HCT116 (cell line): Measurements from ENCODE around the gene MYLIP. TPM values are rescaled to one million over a fixed set of nuclear protein-coding genes. Genes with fewer than 3 reads are reported as not detected.

Experiments
- ATAC-seq: fragments of 200-7000 bp; cut with Tn5 transposase; 2 replicates; pipeline ENCODE4 v1.9.1; 2020; ENCODE audit warnings: mild to moderate bottlenecking, moderate library complexity
- BruUV-seq: library from RNA; stranded (reverse); fragments of 400-500 nt; replicated peaks from 2 replicates; lab custom pipeline; 2021; lab: Mats Ljungman, UMichigan
- CTCF ChIA-PET: fragments of 300-600 bp; sonication (Branson Sonifier 250); formaldehyde crosslinking; loops from one replicate; lab custom pipeline; 2021; ENCODE audit warnings: antibody characterized with exemption; lab: Charles Lee
- POLR2A ChIA-PET: fragments of 300-600, 350-600 bp; sonication (Branson Sonifier 250); formaldehyde crosslinking; loops from one replicate; lab custom pipeline; 2021; ENCODE audit warnings: antibody characterized with exemption; lab: Charles Lee
- RAD21 ChIA-PET, 2 experiments: fragments of 300-600 bp; sonication (Branson Sonifier 250); formaldehyde crosslinking; loops; one replicate each; lab custom pipeline; 2023; ENCODE audit warnings: low total read pairs in 2 of 2; ENCODE audit not compliant: uncharacterized antibody in 2 of 2, unreplicated experiment in 2 of 2, low non-redundant PET in 1 of 2; lab: Charles Lee
- DNase-seq: peaks from one replicate; pipeline ENCODE4 v3.0.0-alpha.2; 2010; ENCODE audit warnings: low read depth, low spot score
- H2AFZ ChIP-seq: fragments of 200-600 bp; shearing (Covaris generic), sonication (generic); 2 replicates; pipeline ENCODE4 v1.6.1; 2017; ENCODE audit warnings: low read depth, mixed run types, mixed read lengths, antibody characterized with exemption, low read length; ENCODE audit not compliant: poor library complexity, severe bottlenecking
- H3K27ac ChIP-seq: 2 replicates; pipeline ENCODE4 v1.5.1; 2012; ENCODE audit warnings: low read depth, low read length
- H3K27me3 ChIP-seq: fragments of 200-600 bp; sonication (generic); 2 replicates; pipeline ENCODE4 v1.6.1; 2016; ENCODE audit warnings: mixed run types, low read length, mixed read lengths; ENCODE audit not compliant: insufficient read depth
- H3K36me3 ChIP-seq, 2 experiments: fragments of 200-500 bp in 1 of 2; fragments of 200-600 bp in 1 of 2; sonication (Bioruptor generic) in 1 of 2; sonication (generic) in 1 of 2; 2 replicates each; pipeline versions ENCODE4 v1.5.1 to v1.6.1; 2014 to 2016; ENCODE audit warnings: low read length in 2 of 2, inconsistent platforms in 1 of 2, mixed read lengths in 1 of 2, mixed run types in 1 of 2; ENCODE audit not compliant: insufficient read depth in 2 of 2, control insufficient read depth in 1 of 2
- H3K4me1 ChIP-seq, 2 experiments: fragments of 200-600 bp in 1 of 2; sonication (generic) in 1 of 2; 2 replicates each; pipeline versions ENCODE4 v1.5.1 to v1.6.1; 2012 to 2017; ENCODE audit warnings: low read length in 2 of 2, inconsistent platforms in 1 of 2, mild to moderate bottlenecking in 1 of 2, mixed read lengths in 1 of 2, mixed run types in 1 of 2, moderate library complexity in 1 of 2; ENCODE audit not compliant: insufficient read depth in 2 of 2, control insufficient read depth in 1 of 2
- H3K4me2 ChIP-seq: fragments of 200-600 bp; sonication (generic); 2 replicates; pipeline ENCODE4 v1.6.1; 2017; ENCODE audit warnings: mixed run types, low read length, mixed read lengths
- H3K4me3 ChIP-seq, 2 experiments: fragments of 200-600 bp in 1 of 2; sonication (generic) in 1 of 2; replicated peaks in 1 of 2; 2 replicates each; pipeline ENCODE4 v1.5.1; 2011 to 2016; ENCODE audit warnings: low read length in 2 of 2, control low read depth in 1 of 2, low read depth in 1 of 2, mild to moderate bottlenecking in 1 of 2, mixed read lengths in 1 of 2, mixed run types in 1 of 2
- H3K79me2 ChIP-seq: fragments of 200-600 bp; sonication (generic); 2 replicates; pipeline ENCODE4 v1.6.1; 2017; ENCODE audit warnings: mild to moderate bottlenecking, mixed run types, low read length, moderate library complexity, mixed read lengths; ENCODE audit not compliant: insufficient read depth
- H3K9ac ChIP-seq: fragments of 200-600 bp; sonication (generic); 2 replicates; pipeline ENCODE4 v1.6.1; 2016; ENCODE audit warnings: low read length, mixed read lengths
- H3K9me2 ChIP-seq: fragments of 200-600 bp; sonication (generic), shearing (Covaris generic); 2 replicates; pipeline ENCODE4 v1.6.1; 2017; ENCODE audit warnings: mixed run types, mild to moderate bottlenecking, moderate library complexity; ENCODE audit not compliant: insufficient read depth
- H3K9me3 ChIP-seq, 2 experiments: fragments of 200-500 bp in 1 of 2; fragments of 200-600 bp in 1 of 2; sonication (Bioruptor generic) in 1 of 2; sonication (generic) in 1 of 2; 2 replicates each; pipeline ENCODE4 v1.6.1; 2014 to 2017; ENCODE audit warnings: low read length in 2 of 2, mixed read lengths in 2 of 2, inconsistent platforms in 1 of 2, low read depth in 1 of 2, mild to moderate bottlenecking in 1 of 2, mixed run types in 1 of 2, moderate library complexity in 1 of 2; ENCODE audit not compliant: control insufficient read depth in 1 of 2, insufficient read depth in 1 of 2
- H4K20me1 ChIP-seq: fragments of 200-600 bp; sonication (generic), shearing (Covaris generic); 2 replicates; pipeline ENCODE4 v1.6.1; 2017; ENCODE audit warnings: mixed run types, mild to moderate bottlenecking, moderate library complexity; ENCODE audit not compliant: insufficient read depth
- CBX3 ChIP-seq: IDR thresholded peaks from 2 replicates; pipeline ENCODE4 v1.6.1; 2012; ENCODE audit warnings: low read depth
- EGR1 ChIP-seq: IDR thresholded peaks from 2 replicates; pipeline ENCODE4 v1.6.1; 2012; ENCODE audit warnings: low read depth
- EZH2 ChIP-seq: fragments of 200-600 bp; sonication (generic); IDR thresholded peaks from 2 replicates; pipeline ENCODE4 v1.6.1; 2017; ENCODE audit warnings: antibody characterized with exemption, mixed run types
- EZH2phosphoT487 ChIP-seq: fragments of 200-600 bp; IDR thresholded peaks from 2 replicates; pipeline ENCODE4 v1.6.1; 2018; ENCODE audit warnings: antibody characterized with exemption, borderline replicate concordance
- FOSL1 ChIP-seq: IDR thresholded peaks from 2 replicates; pipeline ENCODE4 v1.6.1; 2012; ENCODE audit warnings: low read depth
- JUND ChIP-seq: IDR thresholded peaks from 2 replicates; pipeline ENCODE4 v1.6.1; 2012
- POLR2AphosphoS5 ChIP-seq: IDR thresholded peaks from 2 replicates; pipeline ENCODE4 v1.6.1; 2011; ENCODE audit warnings: mild to moderate bottlenecking, low read depth, low read length, moderate library complexity
- SIN3A ChIP-seq: IDR thresholded peaks from 2 replicates; pipeline ENCODE4 v1.6.1; 2012; ENCODE audit warnings: low read depth
- SP1 ChIP-seq: IDR thresholded peaks from 2 replicates; pipeline ENCODE4 v1.6.1; 2012; ENCODE audit warnings: low read depth
- YY1 ChIP-seq: IDR thresholded peaks from 2 replicates; pipeline ENCODE4 v1.6.1; 2011; ENCODE audit warnings: low read length, low read depth, moderate library complexity, mild to moderate bottlenecking; ENCODE audit not compliant: insufficient replicate concordance; ENCODE audit errors: extremely low read depth
- ZFX ChIP-seq: fragments of 450-650 bp; IDR thresholded peaks from 2 replicates; pipeline ENCODE4 v1.6.1; 2017
- intact Hi-C: fragments of 100-400 bp; cut with micrococcal nuclease; formaldehyde crosslinking; loops from 2 replicates; pipeline ENCODE4 v1.10.0; 2022
- total RNA-seq: library from RNA; stranded (reverse); gene quantifications from one replicate; pipeline ENCODE4 v1.2.1, GENCODE V29; 2021; ENCODE audit not compliant: unreplicated experiment
- TF ChIP-seq, protein P1 (sequence below): IDR thresholded peaks from 2 replicates; pipeline ENCODE4 v1.6.1; 2012
- TF ChIP-seq, protein P2 (sequence below), 3 experiments: fragments of 200-600 bp in 1 of 3; sonication (generic) in 1 of 3; IDR thresholded peaks in 2 of 3; conservative IDR thresholded peaks in 1 of 3; 2 replicates each; pipeline ENCODE4 v1.5.1; 2012 to 2017; ENCODE audit warnings: low read depth in 2 of 3, low read length in 2 of 3, antibody characterized with exemption in 1 of 3, borderline replicate concordance in 1 of 3, control low read depth in 1 of 3, mild to moderate bottlenecking in 1 of 3, mixed read lengths in 1 of 3, mixed run types in 1 of 3, moderate library complexity in 1 of 3; ENCODE audit not compliant: insufficient read depth in 1 of 3
- TF ChIP-seq, protein P3 (sequence below): IDR thresholded peaks from 2 replicates; pipeline ENCODE4 v1.6.1; 2011; ENCODE audit warnings: mild to moderate bottlenecking, low read length, moderate library complexity; ENCODE audit not compliant: insufficient replicate concordance; ENCODE audit errors: extremely low read depth

Gene MYLIP
- total RNA-seq, 1 experiment from 2014 or later: 10.6 TPM

DNA sequence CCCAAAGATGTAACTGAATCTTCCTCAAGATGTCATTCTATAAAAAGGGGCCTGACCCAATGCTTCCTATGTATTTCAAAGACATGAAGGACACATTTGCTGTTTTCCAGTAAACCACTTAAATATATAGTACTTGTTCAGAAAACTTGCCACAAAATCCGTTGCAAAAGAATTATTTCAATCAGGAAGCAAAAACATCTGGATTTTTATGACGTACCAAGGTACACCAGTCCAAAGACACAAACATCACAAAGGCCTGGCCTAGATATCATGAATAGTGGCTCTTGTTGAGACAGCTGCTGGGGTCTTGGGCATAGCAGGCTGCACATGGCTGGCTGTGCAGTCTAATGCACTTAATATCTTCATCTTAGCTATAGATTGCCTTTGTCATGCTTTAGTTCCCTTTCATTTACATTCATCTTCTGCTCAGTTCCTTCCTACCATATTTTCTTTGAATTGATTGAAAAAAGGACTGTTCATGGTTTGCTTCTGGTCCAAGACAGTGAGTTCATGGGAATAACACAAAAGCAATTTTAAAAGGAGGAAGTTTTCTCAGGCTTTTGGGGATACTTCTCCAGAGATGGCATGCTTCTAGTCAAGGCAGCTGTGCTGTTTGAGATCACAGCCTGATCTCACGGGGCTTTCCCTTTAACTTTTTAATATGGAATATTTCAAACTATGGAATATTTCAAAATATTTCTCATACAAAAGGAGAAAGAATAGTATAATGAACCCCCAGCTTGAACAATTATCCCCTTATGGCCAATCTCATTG is 44.5 kb downstream of the MYLIP start:
- Histone ChIP-seq H3K4me3 (no peak overlapping the region), H3K9ac (no peak overlapping the region), H3K9me3 (no peaks in the 10 kb centered on the region), H3K4me2 (no peak overlapping the region), H3K36me3 (no peaks in the 10 kb centered on the region), H3K27me3 (peaks cover 9% of the 10 kb centered on the region; the same call in 1 of the 2 replicates), H3K9me2 (no peaks in the 10 kb centered on the region), H2AFZ (no peak overlapping the region), H4K20me1 (no peaks in the 10 kb centered on the region), H3K27ac (no peak overlapping the region), H3K79me2 (no peaks in the 10 kb centered on the region), H3K4me1 (no peaks in the 10 kb centered on the region)
- intact Hi-C loops: no loop called here
- BruUV-seq: no TSS peak
- CTCF ChIA-PET: interaction anchor here (1.5 kb wide), 1 partner anchor 10 kb away, joined by 3 read pairs; no protein-coding TSS in a partner anchor
- POLR2A ChIA-PET: no interaction called here
- no peak for ATAC-seq
- RAD21 ChIA-PET: no interaction called here
- no peak for DNase-seq
- no peak for TF ChIP-seq CBX3
- no peak for TF ChIP-seq SIN3A
- TF ChIP-seq, protein P1, sequence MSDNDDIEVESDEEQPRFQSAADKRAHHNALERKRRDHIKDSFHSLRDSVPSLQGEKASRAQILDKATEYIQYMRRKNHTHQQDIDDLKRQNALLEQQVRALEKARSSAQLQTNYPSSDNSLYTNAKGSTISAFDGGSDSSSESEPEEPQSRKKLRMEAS: no peak
- no peak for TF ChIP-seq SP1
- TF ChIP-seq, protein P2, sequence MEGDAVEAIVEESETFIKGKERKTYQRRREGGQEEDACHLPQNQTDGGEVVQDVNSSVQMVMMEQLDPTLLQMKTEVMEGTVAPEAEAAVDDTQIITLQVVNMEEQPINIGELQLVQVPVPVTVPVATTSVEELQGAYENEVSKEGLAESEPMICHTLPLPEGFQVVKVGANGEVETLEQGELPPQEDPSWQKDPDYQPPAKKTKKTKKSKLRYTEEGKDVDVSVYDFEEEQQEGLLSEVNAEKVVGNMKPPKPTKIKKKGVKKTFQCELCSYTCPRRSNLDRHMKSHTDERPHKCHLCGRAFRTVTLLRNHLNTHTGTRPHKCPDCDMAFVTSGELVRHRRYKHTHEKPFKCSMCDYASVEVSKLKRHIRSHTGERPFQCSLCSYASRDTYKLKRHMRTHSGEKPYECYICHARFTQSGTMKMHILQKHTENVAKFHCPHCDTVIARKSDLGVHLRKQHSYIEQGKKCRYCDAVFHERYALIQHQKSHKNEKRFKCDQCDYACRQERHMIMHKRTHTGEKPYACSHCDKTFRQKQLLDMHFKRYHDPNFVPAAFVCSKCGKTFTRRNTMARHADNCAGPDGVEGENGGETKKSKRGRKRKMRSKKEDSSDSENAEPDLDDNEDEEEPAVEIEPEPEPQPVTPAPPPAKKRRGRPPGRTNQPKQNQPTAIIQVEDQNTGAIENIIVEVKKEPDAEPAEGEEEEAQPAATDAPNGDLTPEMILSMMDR (IDR thresholded peaks at IDR 0.05 in 2 of 3, conservative IDR thresholded peaks at IDR 0.05 in 1 of 3; ENCODE audit: borderline replicate concordance in 1 of 3, insufficient read depth in 1 of 3, low read depth in 2 of 3, low read length in 2 of 3): no peak
- TF ChIP-seq EZH2: no peak
- TF ChIP-seq FOSL1: no peak
- no peak for TF ChIP-seq ZFX
- TF ChIP-seq EZH2phosphoT487: no peak
- TF ChIP-seq EGR1: no peak
- TF ChIP-seq JUND: no peak
- TF ChIP-seq, protein P3, sequence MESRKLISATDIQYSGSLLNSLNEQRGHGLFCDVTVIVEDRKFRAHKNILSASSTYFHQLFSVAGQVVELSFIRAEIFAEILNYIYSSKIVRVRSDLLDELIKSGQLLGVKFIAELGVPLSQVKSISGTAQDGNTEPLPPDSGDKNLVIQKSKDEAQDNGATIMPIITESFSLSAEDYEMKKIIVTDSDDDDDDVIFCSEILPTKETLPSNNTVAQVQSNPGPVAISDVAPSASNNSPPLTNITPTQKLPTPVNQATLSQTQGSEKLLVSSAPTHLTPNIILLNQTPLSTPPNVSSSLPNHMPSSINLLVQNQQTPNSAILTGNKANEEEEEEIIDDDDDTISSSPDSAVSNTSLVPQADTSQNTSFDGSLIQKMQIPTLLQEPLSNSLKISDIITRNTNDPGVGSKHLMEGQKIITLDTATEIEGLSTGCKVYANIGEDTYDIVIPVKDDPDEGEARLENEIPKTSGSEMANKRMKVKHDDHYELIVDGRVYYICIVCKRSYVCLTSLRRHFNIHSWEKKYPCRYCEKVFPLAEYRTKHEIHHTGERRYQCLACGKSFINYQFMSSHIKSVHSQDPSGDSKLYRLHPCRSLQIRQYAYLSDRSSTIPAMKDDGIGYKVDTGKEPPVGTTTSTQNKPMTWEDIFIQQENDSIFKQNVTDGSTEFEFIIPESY: no peak
- TF ChIP-seq YY1: no peak
- TF ChIP-seq POLR2AphosphoS5: no peak
